GM10266 (cell line): Measurements from ENCODE around the gene INO80D.

Source experiments
- DNase-seq: peaks from one replicate; pipeline ENCODE4 v3.0.0; 2012; ENCODE audit errors: extremely low spot score
- TF ChIP-seq, protein P1 (sequence below): IDR thresholded peaks from 2 replicates; pipeline ENCODE4 v1.5.1; 2012; ENCODE audit warnings: mild to moderate bottlenecking, low read depth; ENCODE audit not compliant: control insufficient read depth, insufficient read depth; ENCODE audit errors: missing control alignments

INO80D gene

DNA sequence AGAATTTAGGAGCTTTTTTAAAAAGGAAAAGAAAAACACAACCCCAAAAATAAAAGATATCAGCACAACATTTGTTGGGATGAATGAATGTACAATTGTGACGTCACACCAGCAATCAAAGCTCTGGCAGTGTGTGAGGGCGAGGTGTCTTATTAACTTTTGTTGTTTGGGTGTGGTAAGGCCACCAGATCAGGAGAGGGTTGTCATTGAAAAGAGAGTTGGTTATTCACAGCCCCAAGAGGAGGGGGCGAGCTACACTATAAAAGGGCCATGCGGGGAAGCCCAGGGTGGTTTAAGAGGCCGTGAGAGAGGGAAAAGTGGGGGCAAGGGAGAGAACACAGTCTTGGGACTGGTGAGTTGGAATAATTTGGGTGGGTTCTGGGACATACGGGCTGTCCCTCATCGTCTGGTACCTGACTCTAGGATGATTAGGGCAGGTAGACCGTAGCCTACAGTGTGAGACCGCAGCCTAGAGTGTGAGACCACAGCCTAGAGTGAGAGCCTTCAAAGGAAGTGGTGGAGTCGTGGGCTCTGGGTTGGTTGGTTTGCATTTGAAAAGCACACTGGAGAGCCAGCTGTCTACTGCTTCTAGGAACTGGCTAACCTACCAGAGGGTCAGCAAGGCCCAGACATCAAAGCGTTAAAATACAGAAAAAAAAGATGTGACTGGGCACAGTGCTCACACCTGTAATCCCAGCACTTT, 128.4 kb downstream of the INO80D start:
- TF ChIP-seq, protein P1, sequence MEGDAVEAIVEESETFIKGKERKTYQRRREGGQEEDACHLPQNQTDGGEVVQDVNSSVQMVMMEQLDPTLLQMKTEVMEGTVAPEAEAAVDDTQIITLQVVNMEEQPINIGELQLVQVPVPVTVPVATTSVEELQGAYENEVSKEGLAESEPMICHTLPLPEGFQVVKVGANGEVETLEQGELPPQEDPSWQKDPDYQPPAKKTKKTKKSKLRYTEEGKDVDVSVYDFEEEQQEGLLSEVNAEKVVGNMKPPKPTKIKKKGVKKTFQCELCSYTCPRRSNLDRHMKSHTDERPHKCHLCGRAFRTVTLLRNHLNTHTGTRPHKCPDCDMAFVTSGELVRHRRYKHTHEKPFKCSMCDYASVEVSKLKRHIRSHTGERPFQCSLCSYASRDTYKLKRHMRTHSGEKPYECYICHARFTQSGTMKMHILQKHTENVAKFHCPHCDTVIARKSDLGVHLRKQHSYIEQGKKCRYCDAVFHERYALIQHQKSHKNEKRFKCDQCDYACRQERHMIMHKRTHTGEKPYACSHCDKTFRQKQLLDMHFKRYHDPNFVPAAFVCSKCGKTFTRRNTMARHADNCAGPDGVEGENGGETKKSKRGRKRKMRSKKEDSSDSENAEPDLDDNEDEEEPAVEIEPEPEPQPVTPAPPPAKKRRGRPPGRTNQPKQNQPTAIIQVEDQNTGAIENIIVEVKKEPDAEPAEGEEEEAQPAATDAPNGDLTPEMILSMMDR = no peak
- DNase-seq = no peak

GRCh38 chr2:205954707-205955106, 131.3 kb downstream of the INO80D start:
- TF ChIP-seq, protein P1 = no peak
- DNase-seq = no peak

GRCh38 chr2:205952282-205952681, 133.7 kb downstream of the INO80D start:
- DNase-seq = no peak
- TF ChIP-seq, protein P1 = no peak

DNA sequence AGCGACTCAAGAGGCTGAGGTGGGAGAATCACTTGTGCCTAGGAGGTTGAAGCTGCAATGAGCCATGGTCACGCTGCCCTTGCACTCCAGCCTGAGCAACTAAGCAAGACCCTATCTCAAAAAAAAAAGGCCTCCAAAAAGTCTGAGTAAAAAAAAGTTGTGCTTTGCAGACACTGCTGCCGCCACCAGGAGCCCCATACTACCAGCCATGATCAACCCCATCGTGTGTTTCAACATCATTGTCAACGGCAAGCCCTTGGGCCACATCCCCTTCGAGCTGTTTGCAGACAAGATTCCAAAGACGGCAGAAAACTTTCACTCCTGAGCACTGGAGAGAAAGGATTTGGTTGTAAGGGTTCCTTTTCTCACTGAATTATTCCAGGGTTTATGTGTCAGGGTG, 137.1 kb downstream of the INO80D start:
- no peak for DNase-seq
- TF ChIP-seq, protein P1 = no peak

GRCh38 chr2:205948496-205948837, 137.5 kb downstream of the INO80D start:
- TF ChIP-seq, protein P1 = no peak
- DNase-seq = no peak

- TF ChIP-seq, protein P1 = peak; percentile 94
- DNase-seq = peak; percentile 73
Observed at GRCh38 chr2:205947621-205948495, 138.1 kb downstream of the INO80D start.

GRCh38 chr2:205946226-205946625, 139.7 kb downstream of the INO80D start:
- DNase-seq = no peak
- TF ChIP-seq, protein P1 = no peak
